ENCODE measurements around the gene HES1. TPM values are rescaled to one million over a fixed set of nuclear protein-coding genes. Genes with fewer than 3 reads are reported as not detected.

The HES1 gene
- total and polyA plus RNA-seq, 9 of the 15 experiments (the other 6 are each of a cell fraction or from before 2014, with no cell fraction given), result 3.4 to 37.0 (median 19.3) TPM

GRCh38 chr3:194111336-194111735, 24.6 kb upstream of the HES1 start:
- no peak for DNase-seq (ENCODE audit: extremely low read depth in 1 of 4, low spot score in 3 of 4)
- Histone ChIP-seq H2AFZ (ENCODE audit: low read depth, low read length) (no peak overlapping the region; the same call in 1 of the 2 replicates), H3K79me2 (ENCODE audit: control insufficient read depth, insufficient read depth, low read length) (no peaks in the 10 kb centered on the region), H3K9me1 (ENCODE audit: control insufficient read depth, insufficient read depth, low read length) (no peaks in the 10 kb centered on the region), H4K20me1 (replicated peaks; ENCODE audit: control insufficient read depth, insufficient read depth, low read length) (no peaks in the 10 kb centered on the region), H3K36me3 (ENCODE audit: control insufficient read depth, insufficient read depth, low read length) (no peaks in the 10 kb centered on the region), H3K27ac (ENCODE audit: extremely low read depth, low read depth, low read length) (no peak overlapping the region), H3K4me1 (replicated peaks in 1 of 2; ENCODE audit: control insufficient read depth in 2 of 2, insufficient read depth in 2 of 2, low read length in 2 of 2) (no peaks in the 10 kb centered on the region), H3K4me3 (no peak overlapping the region), H3K27me3 (ENCODE audit: control insufficient read depth in 2 of 2, insufficient read depth in 2 of 2, low read length in 2 of 2) (peaks cover 0 to 4% of the 10 kb centered on the region in 2 experiments; a peak in 2 of 5 replicates), H3K9me3 (replicated peaks; ENCODE audit: control insufficient read depth, insufficient read depth, low read depth, low read length) (no peaks in the 10 kb centered on the region), H3K9ac (ENCODE audit: insufficient read depth in 1 of 2, low read depth in 2 of 2, low read length in 2 of 2) (no peak overlapping the region), H3K4me2 (ENCODE audit: insufficient read depth, low read length) (no peak overlapping the region)
- no peak for FAIRE-seq
- ChIA-PET CTCF (ENCODE audit: low intra/inter-chr PET ratio) (no interaction called here), POLR2A (interaction anchor here (0.7 to 1.3 kb wide), 2 partner anchors 12 to 213 kb away, joined by 3 read pairs; no protein-coding TSS in a partner anchor)
- BruUV-seq (replicated peaks), result no TSS peak
- ATAC-seq, result no peak
- intact Hi-C loops (cut with micrococcal nuclease), result no loop called here
- 56% methylated on average over 4 of the region's 4 CpGs for WGBS (ENCODE audit: insufficient coverage, low coverage, missing lambda C conversion rate)
- TF ChIP-seq ZNF24 (IDR thresholded peaks at IDR 0.05), result peak; percentile 48; the same call in 1 of the 2 replicates
- no peak for TF ChIP-seq FOXM1 (IDR thresholded peaks at IDR 0.05; ENCODE audit: low read depth)
- no peak for TF ChIP-seq FOXM1 (CRISPR knock-in tag; IDR thresholded peaks at IDR 0.05; ENCODE audit: low read depth)
- no peak for TF ChIP-seq RBBP5 (IDR thresholded peaks at IDR 0.05; ENCODE audit: borderline replicate concordance, insufficient read depth, low read length, poor library complexity, severe bottlenecking)
- no peak for TF ChIP-seq TBL1XR1 (IDR thresholded peaks at IDR 0.05; ENCODE audit: low read length in 2 of 2)
- no peak for TF ChIP-seq PRMT5 (CRISPR knock-in tag; IDR thresholded peaks at IDR 0.05)
- in situ Hi-C loops (cut with MboI), result no loop called here
